NCI-H2171 treated with DMSO at 0.1 percent for 48 hours (cell line): ENCODE data around the gene RCVRN.

Experiments used
- DNase-seq: peaks from one replicate; lab custom pipeline; 2025; lab: John Stamatoyannopoulos, UW

The RCVRN gene

DNA sequence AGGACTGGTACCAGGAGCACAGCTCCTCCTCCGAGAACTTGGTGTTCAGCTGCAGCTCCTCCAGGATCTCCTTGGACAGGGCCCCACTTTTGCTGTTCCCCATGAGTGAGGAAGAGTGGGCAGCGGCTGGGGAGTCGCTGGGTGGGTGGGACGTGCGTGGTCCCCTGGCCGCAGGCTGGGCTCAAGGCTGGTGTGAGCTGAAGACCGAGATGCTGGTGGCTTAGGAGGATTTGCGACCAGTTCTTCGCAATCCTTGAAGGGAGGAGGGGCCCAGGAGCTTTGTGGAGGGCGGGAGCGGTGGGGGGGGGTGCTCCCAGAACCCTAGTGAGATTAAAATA, at the start of gene RCVRN:
Gene RCVRN, minus strand, starts transcription at position 194 of the 338 bp plus-strand sequence. Its CDS starts 91 bp downstream, at position 103.
- no peak for DNase-seq

DNA sequence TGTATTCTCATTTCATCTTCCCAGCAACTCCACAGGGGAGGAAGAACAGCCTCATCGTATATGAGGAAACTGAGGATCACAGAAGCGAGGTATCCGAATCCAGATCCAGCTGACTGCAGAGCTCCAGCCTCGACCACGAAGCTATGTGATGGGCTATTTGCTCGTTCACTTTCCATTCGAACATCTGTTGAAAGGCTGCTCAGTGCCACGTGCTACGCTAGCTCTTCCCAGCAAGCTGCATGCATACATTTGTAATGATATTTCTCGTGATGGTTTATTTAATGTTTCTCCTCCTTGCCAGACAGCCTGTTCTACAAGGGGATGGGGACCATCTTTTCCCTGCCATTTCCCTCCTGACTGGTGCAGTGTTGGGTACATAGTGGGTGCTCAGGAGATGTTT, 48.4 kb upstream of the RCVRN start:
- DNase-seq, result no peak

DNA sequence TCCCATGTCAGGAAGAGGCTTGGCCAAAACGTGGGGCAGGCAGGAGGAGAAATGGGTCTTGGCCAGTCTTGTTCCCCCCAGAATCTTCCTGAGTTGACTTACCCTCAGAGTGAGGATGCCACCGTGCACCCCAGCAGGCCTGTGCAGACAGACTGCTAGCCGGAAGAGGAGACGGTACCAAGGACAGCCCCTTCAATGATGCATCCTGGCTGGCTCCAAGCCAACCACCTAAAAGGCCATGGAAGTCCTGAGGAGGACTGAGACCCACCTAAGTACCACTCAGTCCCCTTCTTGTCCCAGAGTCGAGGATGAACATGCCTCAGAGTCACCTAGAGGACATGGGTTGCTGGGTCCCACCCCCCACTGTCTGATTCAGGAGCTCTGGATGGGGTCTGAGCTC, 46.7 kb upstream of the RCVRN start:
- DNase-seq, result no peak

DNA sequence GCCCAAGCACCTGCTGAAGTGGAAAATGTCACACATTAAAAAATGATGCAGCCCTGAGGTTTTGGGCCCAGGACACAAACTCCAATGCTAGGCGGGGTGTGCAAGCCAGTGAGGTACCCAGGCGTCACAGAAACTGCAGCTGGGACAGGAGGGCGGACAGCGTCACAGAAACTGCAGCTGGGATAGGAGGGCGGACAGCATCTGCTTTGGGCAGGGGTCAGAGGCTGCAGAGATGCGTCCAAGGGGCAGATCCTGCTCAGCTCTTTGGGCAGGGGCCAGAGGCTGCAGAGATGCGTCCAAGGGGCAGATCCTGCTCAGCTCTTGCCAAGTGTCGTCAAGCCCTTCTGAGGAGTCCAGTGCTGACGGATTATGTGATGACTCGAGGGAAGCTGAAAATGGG, 43.9 kb upstream of the RCVRN start:
- no peak for DNase-seq

DNA sequence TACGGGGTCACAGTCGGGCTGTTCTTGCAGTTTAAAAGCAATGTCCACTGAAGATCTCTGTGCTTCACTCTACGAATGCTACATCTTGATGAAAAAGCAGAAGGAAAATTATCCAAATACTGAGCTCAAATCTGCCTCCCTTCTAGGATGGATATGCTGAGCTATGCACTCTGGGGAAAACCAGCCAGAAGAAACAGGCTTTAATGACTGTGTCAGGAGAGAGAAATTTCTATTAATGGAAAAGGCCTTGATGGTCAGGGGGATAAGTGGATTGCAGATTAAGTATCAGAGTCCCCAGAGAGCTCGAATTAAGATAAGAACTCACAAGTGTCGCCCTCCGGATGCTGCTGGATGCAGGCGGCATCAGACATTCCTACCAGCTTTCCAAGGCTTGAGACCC, 39.6 kb upstream of the RCVRN start:
- DNase-seq, result no peak

DNA sequence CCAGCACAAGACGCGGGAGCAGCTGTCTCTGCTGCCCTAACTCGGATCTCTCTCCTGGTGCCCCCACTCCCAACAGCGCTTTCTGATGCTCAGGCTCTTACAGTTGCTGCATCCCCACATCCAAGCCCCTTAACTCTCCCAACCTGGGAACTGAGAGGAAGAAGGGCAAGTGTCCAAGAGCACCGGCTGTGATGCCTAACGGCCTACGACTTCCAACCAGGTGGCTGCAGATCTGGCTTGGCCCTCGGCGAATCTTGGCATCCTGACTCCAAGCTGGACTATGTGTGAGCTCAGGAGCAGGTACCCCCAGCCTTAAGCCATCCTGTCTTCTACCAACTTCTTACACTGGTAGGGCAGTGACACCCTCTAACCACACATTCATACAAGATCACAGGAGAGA, 38.3 kb upstream of the RCVRN start:
- DNase-seq, result no peak

DNA sequence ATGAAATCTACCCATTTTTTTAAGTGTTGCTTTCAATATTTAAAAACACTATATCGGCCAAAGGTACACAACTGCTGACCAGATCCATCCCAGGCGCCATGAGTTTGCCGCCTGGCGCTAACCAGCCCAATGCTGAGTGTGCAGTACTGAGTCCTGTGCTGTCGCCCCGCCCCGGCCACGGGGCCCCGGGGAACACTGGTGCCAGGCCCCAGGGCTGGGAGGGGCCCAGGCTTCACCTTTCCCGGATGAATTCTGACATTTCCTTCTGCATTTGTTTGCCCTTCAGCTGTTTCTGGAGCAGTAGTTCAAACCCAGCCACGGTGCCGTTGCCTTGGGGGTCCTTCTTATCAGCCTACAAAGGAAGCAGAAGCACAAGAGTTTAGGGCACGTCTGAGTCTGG, 37.8 kb upstream of the RCVRN start:
- DNase-seq, result no peak

DNA sequence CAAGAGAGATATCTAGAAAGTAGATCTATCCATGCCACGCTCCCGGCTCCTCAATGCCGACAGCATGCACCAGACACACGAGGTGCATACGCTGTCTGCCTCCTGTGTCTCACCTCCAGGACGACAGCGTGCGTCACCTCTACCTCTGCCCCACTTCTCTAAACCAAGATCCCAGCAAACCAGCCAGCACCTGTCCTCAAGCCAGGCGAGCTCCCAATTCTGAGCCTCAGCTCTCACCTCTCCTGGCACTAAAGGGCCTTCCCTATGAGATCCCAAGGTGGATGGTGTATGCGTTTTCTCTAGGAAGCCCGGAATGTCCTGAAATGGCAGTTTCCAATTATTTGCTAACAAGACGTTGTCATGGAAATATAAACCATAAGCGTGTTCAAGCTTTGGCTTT, 36.2 kb upstream of the RCVRN start:
- no peak for DNase-seq

DNA sequence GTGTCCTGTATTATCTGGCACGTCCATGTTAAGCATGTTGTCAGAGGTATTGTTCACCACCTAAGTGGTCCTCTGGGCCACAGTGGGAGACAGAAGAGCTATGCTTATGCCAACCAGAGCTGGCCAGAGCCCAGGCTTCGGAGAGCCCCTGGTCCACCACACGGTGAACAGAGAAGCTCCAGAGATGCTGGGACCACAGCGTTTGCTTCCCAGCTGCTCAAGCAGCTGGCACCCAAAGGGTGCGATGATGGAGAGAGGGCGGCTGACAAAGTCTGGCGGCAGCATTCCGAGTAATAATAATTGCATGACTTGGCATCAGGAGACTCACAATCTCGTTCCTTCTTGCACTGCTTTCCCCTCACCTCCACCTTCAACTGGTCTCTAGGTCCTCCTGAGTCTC, 35.8 kb upstream of the RCVRN start:
- DNase-seq, result no peak

DNA sequence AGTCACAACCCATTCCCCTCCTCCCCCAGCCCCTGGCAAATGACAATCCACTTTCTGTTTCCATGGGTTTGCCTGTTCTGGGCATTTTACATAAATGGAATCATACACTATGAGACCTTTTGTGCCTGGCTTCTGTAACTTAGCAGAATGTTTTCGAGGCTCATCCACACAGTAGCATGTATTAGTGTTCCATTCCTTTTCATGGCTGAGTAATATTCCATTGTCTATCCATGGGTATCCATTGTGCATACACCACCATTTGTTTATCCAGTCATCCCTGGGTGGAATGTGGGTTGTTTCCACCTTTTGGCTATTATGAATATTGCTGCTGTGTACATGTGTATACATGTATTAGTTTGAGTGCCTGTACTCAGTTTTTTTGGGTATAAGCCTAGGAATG, 33.7 kb upstream of the RCVRN start:
- DNase-seq, result no peak

DNA sequence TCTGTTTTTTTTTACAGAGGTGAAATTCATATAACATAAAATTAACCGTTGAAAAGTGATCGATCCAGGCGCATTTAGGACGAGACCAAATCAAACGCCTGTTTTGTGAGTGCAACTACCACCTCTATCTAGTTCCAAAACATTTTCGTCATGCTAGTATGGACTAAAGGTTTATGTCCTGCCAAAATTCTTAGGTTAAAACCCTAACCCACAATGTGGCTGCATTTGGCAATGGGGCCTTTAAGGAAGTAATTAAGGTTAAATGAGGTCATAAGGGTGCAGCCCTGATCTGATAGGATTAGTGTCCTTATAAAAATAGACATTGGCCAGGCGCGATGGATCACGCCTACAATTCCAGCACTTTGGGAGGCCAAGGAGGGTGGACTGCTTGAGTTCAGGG, 32.8 kb upstream of the RCVRN start:
- DNase-seq, result no peak

DNA sequence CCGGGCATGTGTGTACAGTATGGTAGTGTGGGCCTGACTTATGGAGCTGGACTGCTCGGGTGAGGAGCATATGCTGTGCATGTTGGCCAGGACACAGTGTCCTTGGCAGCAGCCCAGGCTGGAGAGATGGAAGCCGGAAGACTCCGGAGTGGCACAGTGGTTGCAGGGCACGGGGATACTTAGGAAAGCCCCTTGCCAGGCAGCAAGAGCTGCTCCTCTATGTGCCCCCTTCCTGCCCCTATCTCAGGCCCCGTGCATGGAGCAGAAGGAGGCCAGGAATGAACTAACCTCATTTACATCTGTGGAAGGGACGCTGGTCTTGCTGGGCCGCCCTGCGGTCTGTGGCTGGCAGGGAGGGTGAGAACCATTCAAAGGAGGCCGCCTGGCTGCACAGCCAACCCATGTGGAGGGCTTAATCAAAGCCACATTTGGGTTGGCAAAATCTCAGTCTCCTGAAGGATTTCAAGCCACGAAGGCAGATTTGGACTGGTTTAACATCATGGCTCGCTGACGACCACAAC, 32.2 kb upstream of the RCVRN start:
- no peak for DNase-seq

DNA sequence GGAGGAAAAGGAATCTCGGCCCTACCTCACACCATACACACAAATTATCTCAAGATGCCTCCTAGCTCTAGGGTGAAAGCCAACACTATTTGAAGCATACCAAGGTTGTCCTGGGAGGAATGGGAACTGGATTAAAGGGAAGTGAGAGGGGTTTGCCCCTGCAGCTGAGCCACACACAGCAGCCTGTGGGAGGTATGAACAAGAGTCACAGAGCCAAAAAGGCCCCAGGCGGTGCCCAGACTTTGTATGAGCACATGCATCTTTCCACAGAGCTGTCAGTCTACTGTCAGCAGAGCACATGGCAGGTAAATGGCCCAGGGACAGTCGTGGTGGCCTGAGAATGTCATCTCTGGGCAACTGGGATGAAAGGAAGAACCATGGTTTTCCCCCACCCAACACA, 31.0 kb upstream of the RCVRN start:
- no peak for DNase-seq

DNA sequence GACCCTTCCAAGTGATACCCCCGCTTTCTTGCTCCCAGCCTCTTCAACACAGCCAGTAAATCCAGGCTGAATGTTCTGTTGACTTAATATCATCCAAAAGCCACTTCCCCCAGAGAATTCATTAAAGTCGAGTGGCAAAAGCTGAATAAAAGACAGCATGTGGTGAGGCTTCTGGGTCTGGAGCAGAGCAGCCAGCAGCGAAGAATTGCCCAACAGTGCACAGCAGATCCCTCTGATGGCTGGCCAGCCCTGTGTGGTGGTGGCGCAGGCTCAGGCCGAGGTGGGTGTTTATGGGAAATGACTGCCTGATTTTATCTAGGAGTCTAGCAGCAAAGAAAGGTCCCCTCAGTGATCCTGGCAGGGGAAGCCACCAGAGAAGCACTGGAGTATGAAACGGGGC, 30.3 kb upstream of the RCVRN start:
- no peak for DNase-seq

DNA sequence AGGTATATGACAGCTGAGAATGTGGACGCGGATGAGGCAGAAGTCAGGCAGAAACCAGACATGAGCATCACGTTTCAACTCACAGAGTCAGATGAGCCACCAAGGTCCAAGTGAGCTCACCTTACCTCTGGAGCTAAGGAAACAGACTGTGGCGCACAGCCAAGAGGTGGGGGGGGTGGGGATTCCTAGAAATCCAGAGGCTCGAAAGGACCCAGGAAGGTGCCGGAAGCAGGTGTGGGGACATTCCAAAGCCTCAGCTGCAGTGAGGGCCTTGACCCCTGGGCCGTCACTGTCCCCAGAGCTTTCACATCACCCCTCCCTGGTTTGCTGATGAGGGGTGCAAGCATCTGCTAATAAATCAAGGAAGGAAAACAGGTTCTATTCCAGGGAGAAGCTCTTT, 29.3 kb upstream of the RCVRN start:
- DNase-seq, result no peak

DNA sequence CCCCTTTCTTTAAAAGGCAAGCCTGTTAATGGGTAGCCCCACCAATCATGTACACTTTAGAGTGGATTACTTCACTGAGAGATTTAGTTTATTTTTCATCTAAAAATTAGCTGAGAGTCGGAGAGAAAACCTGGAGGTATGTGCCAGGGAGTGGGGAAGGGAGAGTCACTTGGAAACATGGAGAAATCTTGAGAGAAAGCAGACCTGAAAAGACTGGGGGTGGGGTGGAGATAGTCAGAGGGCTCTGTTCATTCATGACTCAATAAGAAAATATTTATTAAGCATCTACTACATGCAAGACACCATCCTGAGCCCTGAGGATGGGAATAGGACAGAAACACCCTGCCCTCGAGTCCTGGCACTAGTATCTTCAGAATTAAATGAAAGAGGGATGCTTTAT, 27.4 kb upstream of the RCVRN start:
- DNase-seq, result no peak

DNA sequence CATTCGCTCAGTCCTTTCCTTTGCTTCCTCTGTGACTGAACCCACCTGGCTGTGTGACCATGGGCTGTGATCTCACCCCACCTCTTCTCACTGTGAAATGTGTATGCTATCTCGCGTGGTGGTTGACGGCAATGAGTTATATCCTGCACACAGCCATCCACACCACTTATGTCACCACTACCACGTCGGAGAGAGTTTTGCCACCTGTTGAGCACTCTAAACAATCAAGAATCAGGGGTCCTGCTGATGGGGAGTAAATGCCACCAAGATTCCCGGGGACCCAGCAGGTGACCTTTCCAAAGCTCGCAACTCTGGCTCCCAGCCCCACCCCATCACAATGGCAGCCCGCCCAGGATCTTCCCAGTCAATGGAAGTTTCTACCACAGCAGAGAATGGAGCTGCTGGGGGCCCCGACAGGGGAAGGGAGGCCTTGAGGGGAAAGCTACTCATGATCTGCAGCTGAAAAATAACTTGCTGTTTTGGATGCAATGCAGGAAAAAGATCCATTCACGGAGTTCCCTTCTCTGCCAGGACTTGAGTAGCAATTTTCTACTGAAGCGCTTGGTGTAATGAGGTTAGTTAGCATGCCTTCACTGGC, 26.2 kb upstream of the RCVRN start:
- no peak for DNase-seq

DNA sequence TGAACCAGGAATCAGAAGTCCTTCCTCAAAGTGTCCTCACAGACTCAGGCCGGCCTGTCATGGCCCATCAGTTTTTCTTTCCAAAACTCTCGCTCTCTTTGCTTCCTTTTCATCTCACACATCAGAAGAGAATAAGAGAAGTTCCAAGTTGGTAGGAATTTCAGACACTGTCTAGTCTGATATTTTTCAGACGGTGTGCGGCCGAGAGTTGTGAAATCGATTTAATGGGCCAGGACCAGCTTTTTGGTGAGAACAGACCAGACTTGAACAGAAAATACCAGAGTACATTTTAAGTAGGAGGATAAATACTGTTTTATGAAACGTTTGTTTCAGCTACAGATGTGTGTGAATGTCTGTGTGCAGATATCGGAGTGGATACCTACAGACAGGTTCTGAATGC, 24.8 kb upstream of the RCVRN start:
- DNase-seq, result no peak

DNA sequence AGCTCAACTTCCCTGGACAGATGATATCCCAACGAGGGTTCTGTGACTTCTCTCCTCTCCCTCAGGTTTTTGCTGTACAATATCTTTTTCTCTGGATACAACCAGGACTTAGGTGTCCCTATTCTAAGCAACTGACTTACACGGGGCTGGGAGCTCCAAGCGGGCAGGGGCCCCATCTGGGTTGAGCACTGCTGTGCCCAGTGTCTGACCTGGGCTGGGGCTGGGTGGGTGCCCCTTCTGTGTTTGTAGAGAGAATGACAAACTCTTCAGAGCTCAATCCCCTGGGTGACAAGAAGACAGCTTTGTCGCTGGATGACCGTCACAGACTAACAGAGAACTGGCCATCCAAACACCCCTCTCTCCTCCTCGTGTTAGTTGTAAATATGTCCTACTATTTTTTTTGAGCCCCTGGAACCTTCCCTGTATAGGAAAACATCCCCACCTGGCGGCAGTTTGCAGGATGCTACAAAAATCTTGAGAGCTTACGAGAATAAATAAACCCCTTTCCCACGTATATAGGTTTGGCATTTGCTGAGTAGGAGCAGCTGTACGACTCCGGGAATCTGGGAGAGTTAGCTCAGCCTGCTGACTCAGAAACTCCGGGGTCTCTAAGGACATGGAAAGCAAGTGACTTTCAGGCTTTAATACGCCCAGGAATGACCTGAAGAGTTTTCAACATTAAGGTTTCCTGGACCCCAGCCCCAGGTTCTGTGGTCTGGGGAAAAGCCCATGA, 23.7 kb upstream of the RCVRN start:
- peak; percentile 78 for DNase-seq

DNA sequence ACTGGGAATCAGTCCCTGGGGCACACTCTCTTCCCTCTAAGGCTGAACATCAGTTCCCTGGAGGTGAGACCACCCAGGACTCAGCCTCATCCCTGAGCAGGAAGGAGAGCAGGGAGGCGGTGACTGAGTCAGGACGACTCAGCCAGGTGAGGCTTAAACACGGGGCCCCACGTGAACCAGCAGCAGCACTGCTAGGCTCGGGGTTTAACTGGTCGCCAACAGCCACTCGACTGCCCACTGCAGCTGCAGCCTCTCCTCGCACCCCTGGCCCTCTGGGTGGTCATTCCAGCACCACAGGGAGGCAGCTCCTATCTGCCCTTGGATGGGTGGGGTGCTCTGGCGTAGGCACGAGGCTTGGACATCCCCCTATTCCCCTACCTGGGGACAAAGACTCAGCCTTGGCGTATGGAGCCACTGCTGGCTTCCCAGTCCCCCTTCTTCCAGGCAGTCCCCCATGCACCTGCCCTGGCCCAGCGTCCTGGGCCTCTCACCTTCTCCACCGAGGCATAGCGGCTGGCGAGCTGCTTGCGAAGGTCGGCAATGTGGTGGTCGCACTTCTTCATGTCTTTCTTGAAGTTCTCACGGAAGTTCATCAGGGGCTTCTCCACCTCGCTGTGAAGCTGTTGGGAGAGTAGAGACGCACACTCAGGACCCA, 21.2 kb upstream of the RCVRN start:
- no peak for DNase-seq

DNA sequence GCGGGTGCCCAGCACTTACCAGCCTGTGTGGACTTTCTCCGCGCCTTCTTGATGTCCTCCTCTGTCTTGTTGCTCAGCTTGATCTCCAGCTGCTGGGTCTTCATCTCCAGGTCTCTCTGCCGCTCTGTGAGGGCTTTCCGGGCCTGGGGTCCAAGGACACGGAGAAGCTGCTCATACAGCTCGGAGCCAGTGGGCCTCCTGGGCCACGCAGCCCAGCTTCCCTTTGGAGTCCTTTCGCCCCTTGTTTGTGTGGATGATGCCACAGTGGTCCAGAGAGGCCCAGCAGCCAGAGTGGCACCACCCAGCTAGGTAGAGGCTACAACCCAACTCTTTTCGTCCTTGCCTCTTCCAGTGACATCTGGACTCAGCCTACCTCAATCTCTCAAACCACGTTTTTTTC, 20.4 kb upstream of the RCVRN start:
- no peak for DNase-seq

DNA sequence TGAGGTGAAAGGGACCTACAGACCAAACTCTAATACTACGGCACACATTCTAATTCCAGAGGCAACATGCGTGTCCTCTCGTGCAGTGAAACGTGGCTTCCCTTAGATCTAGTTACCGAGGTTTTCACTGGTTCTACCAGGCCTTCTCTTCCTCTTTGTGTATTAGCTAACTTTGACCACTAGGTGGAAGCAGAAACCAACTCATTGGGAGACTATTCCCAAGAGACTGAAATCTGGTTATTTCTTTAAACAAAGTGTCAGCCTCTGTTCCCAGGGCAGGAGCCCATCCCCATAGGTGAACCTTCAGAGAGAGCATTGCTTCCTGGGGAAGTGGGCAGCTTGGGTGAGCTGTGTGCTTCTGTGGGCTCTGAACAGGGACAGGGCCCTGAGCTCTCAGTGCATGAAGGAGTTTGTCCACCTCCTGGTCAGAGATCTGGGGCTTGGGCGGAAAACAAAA, 19.7 kb upstream of the RCVRN start:
- DNase-seq, result peak; percentile 80
